Raji (cell line): ENCODE measurements around the gene CAPN11.

Experiments
- POLR2A ChIP-seq: IDR thresholded peaks from 2 replicates; pipeline ENCODE4 v1.6.1; 2011; ENCODE audit warnings: low read depth, low read length, control low read depth; ENCODE audit not compliant: insufficient read depth

CAPN11 gene

GRCh38 chr6:44179648-44180047, 21.0 kb downstream of the CAPN11 start:
- no peak for TF ChIP-seq POLR2A

DNA sequence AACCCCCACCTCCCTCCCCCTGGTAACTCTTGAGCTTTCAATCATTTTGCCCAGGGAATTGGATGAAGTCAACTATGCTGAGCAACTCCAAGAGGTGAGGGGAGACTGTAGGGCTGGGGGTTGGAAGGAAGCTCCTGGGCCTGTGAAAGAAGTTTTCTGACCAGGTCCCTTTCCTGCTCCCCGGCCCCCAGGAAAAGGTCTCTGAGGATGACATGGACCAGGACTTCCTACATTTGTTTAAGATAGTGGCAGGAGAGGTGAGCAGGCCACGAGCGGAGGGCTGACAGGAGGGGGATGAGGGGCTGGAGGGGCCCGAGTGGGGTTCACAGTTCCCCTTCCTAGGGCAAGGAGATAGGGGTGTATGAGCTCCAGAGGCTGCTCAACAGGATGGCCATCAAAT, 21.8 kb downstream of the CAPN11 start:
- TF ChIP-seq POLR2A, result no peak

- TF ChIP-seq POLR2A, result no peak
These were observed 22.3 kb downstream of the CAPN11 start for GRCh38 chr6:44180886-44181285.

GRCh38 chr6:44182911-44183390, 24.3 kb downstream of the CAPN11 start:
- TF ChIP-seq POLR2A, result no peak

- TF ChIP-seq POLR2A, result no peak
These were observed 25.2 kb downstream of the CAPN11 start for GRCh38 chr6:44183783-44184182.

GRCh38 chr6:44185953-44186634, 27.5 kb downstream of the CAPN11 start:
- no peak for TF ChIP-seq POLR2A

- no peak for TF ChIP-seq POLR2A
These were observed 28.0 kb downstream of the CAPN11 start for GRCh38 chr6:44186635-44187025.

GRCh38 chr6:44188819-44189218, 30.2 kb downstream of the CAPN11 start:
- TF ChIP-seq POLR2A, result no peak

GRCh38 chr6:44189257-44189656, 30.6 kb downstream of the CAPN11 start:
- no peak for TF ChIP-seq POLR2A

DNA sequence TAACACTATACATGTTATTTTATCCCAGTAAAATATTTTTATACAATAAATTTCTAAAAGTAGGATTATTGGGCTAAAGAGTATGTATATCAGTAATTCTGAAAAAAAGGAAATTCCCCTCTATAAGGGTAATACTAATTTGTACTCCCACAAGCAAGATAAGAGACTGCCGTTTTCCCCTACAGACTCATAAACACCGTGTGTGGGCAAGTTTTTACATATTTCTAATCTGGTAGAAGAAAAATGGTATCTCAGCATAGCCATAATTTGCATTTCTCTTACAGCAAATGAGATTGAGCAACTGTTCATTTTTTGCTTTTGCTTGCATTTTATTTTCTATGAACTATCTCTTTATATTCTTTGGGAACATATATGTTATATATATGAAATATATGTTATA, 32.1 kb downstream of the CAPN11 start:
- TF ChIP-seq POLR2A, result no peak

- no peak for TF ChIP-seq POLR2A
These were observed 33.9 kb downstream of the CAPN11 start for GRCh38 chr6:44192428-44193041.

GRCh38 chr6:44193307-44193910, 34.8 kb downstream of the CAPN11 start:
- TF ChIP-seq POLR2A, result no peak

GRCh38 chr6:44194326-44194725, 35.7 kb downstream of the CAPN11 start:
- TF ChIP-seq POLR2A, result no peak

DNA sequence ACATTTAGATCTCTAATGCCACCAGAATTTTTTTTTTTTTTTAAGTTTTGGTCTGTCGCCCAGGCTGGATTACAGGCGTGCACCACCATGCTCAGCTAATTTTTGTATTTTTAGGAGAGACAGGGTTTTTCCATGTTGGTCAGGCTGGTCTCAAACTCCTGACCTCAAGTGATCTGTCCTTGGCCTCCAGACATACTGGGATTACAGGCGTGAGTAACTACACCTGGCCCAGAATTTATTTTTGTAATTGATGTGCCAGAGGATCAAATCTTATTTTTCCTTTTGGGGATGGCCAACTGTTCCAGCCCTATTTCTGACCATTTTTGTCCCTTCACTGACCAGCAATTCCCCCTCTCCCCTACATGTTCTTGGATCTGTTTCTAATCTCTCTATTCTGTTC, 40.1 kb downstream of the CAPN11 start:
- no peak for TF ChIP-seq POLR2A

DNA sequence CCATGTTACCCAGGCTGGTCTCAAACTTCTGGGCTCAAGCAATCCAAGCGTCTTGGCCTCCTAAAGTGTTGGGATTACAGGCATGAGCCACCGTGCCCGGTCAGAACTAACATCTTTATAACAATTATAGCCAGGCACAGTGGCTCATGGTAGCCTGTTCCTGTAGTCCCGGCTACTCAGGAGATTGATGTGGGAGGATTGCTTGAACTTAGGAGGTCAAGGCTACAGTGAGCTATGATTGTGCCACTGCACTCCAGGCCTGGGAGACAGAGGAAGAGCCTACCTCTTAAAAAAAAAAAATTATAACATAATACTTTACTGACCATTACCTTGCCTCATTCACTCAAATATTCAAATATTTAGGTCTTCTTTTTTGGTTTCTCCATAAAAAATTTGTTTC, 41.3 kb downstream of the CAPN11 start:
- TF ChIP-seq POLR2A, result no peak

DNA sequence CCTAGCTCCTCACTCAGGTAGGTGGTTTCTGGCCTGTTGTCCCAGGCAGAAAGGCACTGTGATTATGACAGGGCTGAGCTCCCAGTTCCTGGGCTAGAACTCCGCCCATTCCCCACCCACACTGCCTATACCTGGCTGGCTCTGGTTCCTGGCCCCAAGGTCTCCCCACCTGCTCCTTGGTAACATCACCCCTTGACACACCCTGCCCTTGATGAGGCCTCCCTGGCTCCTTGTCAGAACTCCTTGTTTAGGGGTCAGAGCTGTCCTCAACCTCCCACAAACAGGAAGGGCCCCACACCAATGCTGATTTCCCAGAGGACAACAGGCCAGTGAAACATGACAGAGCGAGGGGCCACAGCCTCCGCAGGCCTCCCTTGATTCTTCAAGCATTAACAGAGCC, 42.6 kb downstream of the CAPN11 start:
- no peak for TF ChIP-seq POLR2A
